Fibroblast of pulmonary artery (primary cell): ENCODE measurements around the gene LRP2.

Experiments
- DNase-seq: peaks from one replicate; pipeline ENCODE4 v3.0.0-alpha.2; 2010; ENCODE audit warnings: low read depth
- H3K4me3 ChIP-seq: replicated peaks from 2 replicates; pipeline ENCODE4 v1.5.1; 2011; ENCODE audit warnings: low read depth, mild to moderate bottlenecking, control low read depth, low read length, moderate library complexity
- TF ChIP-seq, protein P1 (sequence below): IDR thresholded peaks from 2 replicates; pipeline ENCODE4 v1.5.1; 2011; ENCODE audit warnings: mild to moderate bottlenecking, control low read depth, low read length, inconsistent platforms; ENCODE audit errors: missing control alignments

The LRP2 gene

DNA sequence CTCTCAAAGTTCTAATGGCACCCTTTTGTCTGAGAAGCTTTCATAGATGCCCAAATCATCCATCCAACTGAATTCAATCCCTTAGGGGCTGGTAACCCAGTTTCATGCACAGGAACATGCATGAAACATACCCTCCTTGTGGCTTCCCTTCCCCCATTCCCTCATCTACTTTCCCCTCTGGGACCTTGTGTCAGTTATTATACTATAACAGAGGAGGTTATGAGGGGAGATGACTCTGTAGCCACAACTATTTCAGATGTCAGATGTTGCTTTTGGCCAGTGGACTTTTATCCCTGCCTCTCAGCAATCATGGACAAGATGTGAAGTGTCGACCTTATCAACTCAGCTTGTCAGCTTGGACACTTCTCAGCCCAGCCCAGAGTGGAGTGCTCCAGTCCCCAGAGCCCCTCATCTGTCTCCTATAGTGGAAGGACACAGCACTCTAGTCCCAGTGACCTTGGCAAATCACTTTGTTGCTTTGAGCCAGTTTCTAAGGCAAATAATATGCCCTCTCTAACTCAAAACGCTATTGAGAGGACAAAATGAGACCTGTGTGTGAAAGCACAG lies 284.6 kb downstream of the LRP2 start:
- TF ChIP-seq, protein P1, sequence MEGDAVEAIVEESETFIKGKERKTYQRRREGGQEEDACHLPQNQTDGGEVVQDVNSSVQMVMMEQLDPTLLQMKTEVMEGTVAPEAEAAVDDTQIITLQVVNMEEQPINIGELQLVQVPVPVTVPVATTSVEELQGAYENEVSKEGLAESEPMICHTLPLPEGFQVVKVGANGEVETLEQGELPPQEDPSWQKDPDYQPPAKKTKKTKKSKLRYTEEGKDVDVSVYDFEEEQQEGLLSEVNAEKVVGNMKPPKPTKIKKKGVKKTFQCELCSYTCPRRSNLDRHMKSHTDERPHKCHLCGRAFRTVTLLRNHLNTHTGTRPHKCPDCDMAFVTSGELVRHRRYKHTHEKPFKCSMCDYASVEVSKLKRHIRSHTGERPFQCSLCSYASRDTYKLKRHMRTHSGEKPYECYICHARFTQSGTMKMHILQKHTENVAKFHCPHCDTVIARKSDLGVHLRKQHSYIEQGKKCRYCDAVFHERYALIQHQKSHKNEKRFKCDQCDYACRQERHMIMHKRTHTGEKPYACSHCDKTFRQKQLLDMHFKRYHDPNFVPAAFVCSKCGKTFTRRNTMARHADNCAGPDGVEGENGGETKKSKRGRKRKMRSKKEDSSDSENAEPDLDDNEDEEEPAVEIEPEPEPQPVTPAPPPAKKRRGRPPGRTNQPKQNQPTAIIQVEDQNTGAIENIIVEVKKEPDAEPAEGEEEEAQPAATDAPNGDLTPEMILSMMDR, result no peak
- no peak overlapping the region for H3K4me3 ChIP-seq
- DNase-seq, result no peak
